Measurements from ENCODE around the gene GRIN3B. TPM values are rescaled to one million over a fixed set of nuclear protein-coding genes. Genes with fewer than 3 reads are reported as not detected.

GRIN3B gene
- total and polyA plus RNA-seq, 9 of the 15 experiments (the other 6 are each of a cell fraction or from before 2014, with no cell fraction given) = 0.06 to 0.95 (median 0.19) TPM; not detected in 6

GRCh38 chr19:1040476-1041271 is 40.5 kb downstream of the GRIN3B start (continued):
- no peak for TF ChIP-seq SFPQ (IDR thresholded peaks at IDR 0.05; ENCODE audit: low read depth, low read length)
- TF ChIP-seq BCOR (IDR thresholded peaks at IDR 0.05) = peak; percentile 100
- TF ChIP-seq HNRNPL (IDR thresholded peaks at IDR 0.05; ENCODE audit: low read depth, low read length) = no peak
- TF ChIP-seq RBM39 (optimal IDR thresholded peaks at IDR 0.05; ENCODE audit: low read depth, low read length) = peak; percentile 87
- TF ChIP-seq PHF8 (IDR thresholded peaks at IDR 0.05; ENCODE audit: borderline replicate concordance, low read length) = no peak
- TF ChIP-seq ZZZ3 (IDR thresholded peaks at IDR 0.05) = no peak
- no peak for TF ChIP-seq RBFOX2 (IDR thresholded peaks at IDR 0.05; ENCODE audit: low read depth, low read length)
- TF ChIP-seq CEBPB (tag; IDR thresholded peaks at IDR 0.05) = peak; percentile 29; the same call in 1 of the 2 replicates
- peak; percentile 99 for TF ChIP-seq HDAC2 (IDR thresholded peaks at IDR 0.05)
- TF ChIP-seq ATF2 (CRISPR knock-in tag; IDR thresholded peaks at IDR 0.05) = no peak
- TF ChIP-seq ZNF395 (CRISPR knock-in tag; IDR thresholded peaks at IDR 0.05) = no peak
- no peak for TF ChIP-seq SRSF3 (IDR thresholded peaks at IDR 0.05; ENCODE audit: insufficient read depth, low read length)
- TF ChIP-seq ZNF639 (CRISPR knock-in tag; conservative IDR thresholded peaks at IDR 0.05 in 1 of 2, IDR thresholded peaks at IDR 0.05 in 1 of 2) = no peak
- no peak for TF ChIP-seq CBX2 (IDR thresholded peaks at IDR 0.05; ENCODE audit: insufficient read depth, low read length, poor library complexity, severe bottlenecking)
- TF ChIP-seq ELF2 (CRISPR knock-in tag; IDR thresholded peaks at IDR 0.05) = no peak
- no peak for TF ChIP-seq GATAD2B (IDR thresholded peaks at IDR 0.05; ENCODE audit: borderline replicate concordance)
- TF ChIP-seq POLR2AphosphoS2 (IDR thresholded peaks at IDR 0.05; ENCODE audit: low read length) = no peak
- TF ChIP-seq ZSCAN32 (CRISPR knock-in tag; IDR thresholded peaks at IDR 0.05) = no peak
- TF ChIP-seq ZNF695 (CRISPR knock-in tag; IDR thresholded peaks at IDR 0.05) = no peak
- TF ChIP-seq, protein P1, sequence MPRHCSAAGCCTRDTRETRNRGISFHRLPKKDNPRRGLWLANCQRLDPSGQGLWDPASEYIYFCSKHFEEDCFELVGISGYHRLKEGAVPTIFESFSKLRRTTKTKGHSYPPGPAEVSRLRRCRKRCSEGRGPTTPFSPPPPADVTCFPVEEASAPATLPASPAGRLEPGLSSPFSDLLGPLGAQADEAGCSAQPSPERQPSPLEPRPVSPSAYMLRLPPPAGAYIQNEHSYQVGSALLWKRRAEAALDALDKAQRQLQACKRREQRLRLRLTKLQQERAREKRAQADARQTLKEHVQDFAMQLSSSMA (CRISPR knock-in tag; IDR thresholded peaks at IDR 0.05) = no peak
- no peak for TF ChIP-seq MCM3 (IDR thresholded peaks at IDR 0.05)
- TF ChIP-seq MEF2D (tag; conservative IDR thresholded peaks at IDR 0.05; ENCODE audit: low read depth) = no peak

Data from K562 (cell line).